HepG2 (cell line): ENCODE measurements around the gene ZFAND3. TPM values are rescaled to one million over a fixed set of nuclear protein-coding genes. Genes with fewer than 3 reads are reported as not detected.

Experiments
- ARID5B ChIP-seq: IDR thresholded peaks from 2 replicates; pipeline ENCODE4 v1.4.0; 2020; ENCODE audit warnings: mild to moderate bottlenecking, missing genetic modification reagents
- PHF21A ChIP-seq: sonication (generic); formaldehyde crosslinking; IDR thresholded peaks from 2 replicates; pipeline ENCODE4 v1.5.0; 2020; ENCODE audit warnings: mild to moderate bottlenecking, missing genetic modification reagents
- PITX1 ChIP-seq: sonication (generic); formaldehyde crosslinking; IDR thresholded peaks from 2 replicates; pipeline ENCODE4 v1.5.1; 2020; ENCODE audit warnings: mild to moderate bottlenecking, missing genetic modification reagents
- THYN1 ChIP-seq: sonication (generic); formaldehyde crosslinking; IDR thresholded peaks from 2 replicates; pipeline ENCODE4 v1.8.1; 2023; ENCODE audit warnings: low read depth, mild to moderate bottlenecking, moderate library complexity, missing genetic modification reagents, borderline replicate concordance
- XRCC5 ChIP-seq: fragments of 200-400 bp; formaldehyde crosslinking; optimal IDR thresholded peaks from 2 replicates; pipeline ENCODE3; 2017; ENCODE audit warnings: mild to moderate bottlenecking, low read length
- ZNF136 ChIP-seq: sonication (generic); formaldehyde crosslinking; IDR thresholded peaks from 2 replicates; pipeline ENCODE4 v1.8.1; 2022; ENCODE audit warnings: low read depth, mild to moderate bottlenecking, moderate library complexity, missing genetic modification reagents
- ZNF543 ChIP-seq: sonication (generic); formaldehyde crosslinking; IDR thresholded peaks from 2 replicates; pipeline ENCODE4 v1.4.0; 2020; ENCODE audit warnings: mild to moderate bottlenecking, missing genetic modification reagents
- ZNF607 ChIP-seq: sonication (generic); formaldehyde crosslinking; IDR thresholded peaks from 2 replicates; pipeline ENCODE4 v1.5.1; 2020; ENCODE audit warnings: missing genetic modification reagents, mild to moderate bottlenecking, borderline replicate concordance
- ZNF710 ChIP-seq: sonication (generic); formaldehyde crosslinking; IDR thresholded peaks from 2 replicates; pipeline ENCODE4 v1.5.0; 2020; ENCODE audit warnings: mild to moderate bottlenecking, missing genetic modification reagents, borderline replicate concordance
- ZUFSP ChIP-seq: sonication (generic); formaldehyde crosslinking; IDR thresholded peaks from 2 replicates; pipeline ENCODE4 v1.9.0; 2021; ENCODE audit warnings: missing genetic modification reagents, mild to moderate bottlenecking, borderline replicate concordance
- polyA plus RNA-seq, 8 experiments: library from polyadenylated mRNA; depleted of rRNA in 3 of 8; stranded (reverse) in 7 of 8; unstranded in 1 of 8; fragments of >200 nt; fragmentation: Illumina TruSeq in 4 of 8; extraction: Trizol in 4 of 8; gene quantifications; 2 replicates each; pipeline versions ENCODE4 v1.2.1 to v1.2.3, GENCODE V29; 2011 to 2016; ENCODE audit warnings: low read depth in 4 of 8, missing spikeins in 1 of 8, mixed read lengths in 1 of 8; ENCODE audit not compliant: insufficient read depth in 1 of 8
- total RNA-seq, 5 experiments: library from RNA; depleted of rRNA; stranded (reverse); fragments of >200 nt; fragmentation: Illumina TruSeq; extraction: Trizol; gene quantifications; 2 replicates each; pipeline ENCODE4 v1.2.3, GENCODE V29; 2016; ENCODE audit warnings: low read depth in 1 of 5
- TF ChIP-seq, protein P1 (sequence below): IDR thresholded peaks from 2 replicates; pipeline ENCODE4 v1.6.1; 2012; ENCODE audit warnings: inconsistent platforms
- TF ChIP-seq, protein P2 (sequence below): sonication (generic); formaldehyde crosslinking; IDR thresholded peaks from 2 replicates; pipeline ENCODE4 v1.4.0; 2020; ENCODE audit warnings: low read depth, missing genetic modification reagents
- TF ChIP-seq, protein P3 (sequence below): sonication (generic); formaldehyde crosslinking; IDR thresholded peaks from 2 replicates; pipeline ENCODE4 v1.5.0; 2020; ENCODE audit warnings: mild to moderate bottlenecking, missing genetic modification reagents

The ZFAND3 gene
- total and polyA plus RNA-seq, 2 of the 13 experiments (the other 11 are each of a cell fraction or from before 2014, with no cell fraction given): 16.4 to 17.1 TPM

- TF ChIP-seq, protein P1, sequence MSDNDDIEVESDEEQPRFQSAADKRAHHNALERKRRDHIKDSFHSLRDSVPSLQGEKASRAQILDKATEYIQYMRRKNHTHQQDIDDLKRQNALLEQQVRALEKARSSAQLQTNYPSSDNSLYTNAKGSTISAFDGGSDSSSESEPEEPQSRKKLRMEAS: 0 out of 2 replicates have a peak, but pooled peaks have one; percentile 20
- TF ChIP-seq XRCC5 (peak; percentile 99), THYN1 (no peak), ZNF136 (CRISPR knock-in tag) (no peak), ARID5B (CRISPR knock-in tag) (peak; percentile 86), PHF21A (CRISPR knock-in tag) (peak; percentile 37; the same call in 1 of the 2 replicates), ZNF607 (CRISPR knock-in tag) (0 out of 2 replicates have a peak, but pooled peaks have one; percentile 65), ZNF543 (CRISPR knock-in tag) (no peak; the same call in 1 of the 2 replicates), ZNF710 (peak; percentile 39; the same call in 1 of the 2 replicates), PITX1 (CRISPR knock-in tag) (peak; percentile 17; the same call in 1 of the 2 replicates), ZUFSP (CRISPR knock-in tag) (no peak)
- TF ChIP-seq, protein P2, sequence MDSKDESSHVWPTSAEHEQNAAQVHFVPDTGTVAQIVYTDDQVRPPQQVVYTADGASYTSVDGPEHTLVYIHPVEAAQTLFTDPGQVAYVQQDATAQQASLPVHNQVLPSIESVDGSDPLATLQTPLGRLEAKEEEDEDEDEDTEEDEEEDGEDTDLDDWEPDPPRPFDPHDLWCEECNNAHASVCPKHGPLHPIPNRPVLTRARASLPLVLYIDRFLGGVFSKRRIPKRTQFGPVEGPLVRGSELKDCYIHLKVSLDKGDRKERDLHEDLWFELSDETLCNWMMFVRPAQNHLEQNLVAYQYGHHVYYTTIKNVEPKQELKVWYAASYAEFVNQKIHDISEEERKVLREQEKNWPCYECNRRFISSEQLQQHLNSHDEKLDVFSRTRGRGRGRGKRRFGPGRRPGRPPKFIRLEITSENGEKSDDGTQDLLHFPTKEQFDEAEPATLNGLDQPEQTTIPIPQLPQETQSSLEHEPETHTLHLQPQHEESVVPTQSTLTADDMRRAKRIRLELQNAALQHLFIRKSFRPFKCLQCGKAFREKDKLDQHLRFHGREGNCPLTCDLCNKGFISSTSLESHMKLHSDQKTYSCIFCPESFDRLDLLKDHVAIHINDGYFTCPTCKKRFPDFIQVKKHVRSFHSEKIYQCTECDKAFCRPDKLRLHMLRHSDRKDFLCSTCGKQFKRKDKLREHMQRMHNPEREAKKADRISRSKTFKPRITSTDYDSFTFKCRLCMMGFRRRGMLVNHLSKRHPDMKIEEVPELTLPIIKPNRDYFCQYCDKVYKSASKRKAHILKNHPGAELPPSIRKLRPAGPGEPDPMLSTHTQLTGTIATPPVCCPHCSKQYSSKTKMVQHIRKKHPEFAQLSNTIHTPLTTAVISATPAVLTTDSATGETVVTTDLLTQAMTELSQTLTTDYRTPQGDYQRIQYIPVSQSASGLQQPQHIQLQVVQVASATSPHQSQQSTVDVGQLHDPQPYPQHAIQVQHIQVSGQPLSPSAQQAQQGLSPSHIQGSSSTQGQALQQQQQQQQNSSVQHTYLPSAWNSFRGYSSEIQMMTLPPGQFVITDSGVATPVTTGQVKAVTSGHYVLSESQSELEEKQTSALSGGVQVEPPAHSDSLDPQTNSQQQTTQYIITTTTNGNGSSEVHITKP (CRISPR knock-in tag): peak; percentile 96
- TF ChIP-seq, protein P3, sequence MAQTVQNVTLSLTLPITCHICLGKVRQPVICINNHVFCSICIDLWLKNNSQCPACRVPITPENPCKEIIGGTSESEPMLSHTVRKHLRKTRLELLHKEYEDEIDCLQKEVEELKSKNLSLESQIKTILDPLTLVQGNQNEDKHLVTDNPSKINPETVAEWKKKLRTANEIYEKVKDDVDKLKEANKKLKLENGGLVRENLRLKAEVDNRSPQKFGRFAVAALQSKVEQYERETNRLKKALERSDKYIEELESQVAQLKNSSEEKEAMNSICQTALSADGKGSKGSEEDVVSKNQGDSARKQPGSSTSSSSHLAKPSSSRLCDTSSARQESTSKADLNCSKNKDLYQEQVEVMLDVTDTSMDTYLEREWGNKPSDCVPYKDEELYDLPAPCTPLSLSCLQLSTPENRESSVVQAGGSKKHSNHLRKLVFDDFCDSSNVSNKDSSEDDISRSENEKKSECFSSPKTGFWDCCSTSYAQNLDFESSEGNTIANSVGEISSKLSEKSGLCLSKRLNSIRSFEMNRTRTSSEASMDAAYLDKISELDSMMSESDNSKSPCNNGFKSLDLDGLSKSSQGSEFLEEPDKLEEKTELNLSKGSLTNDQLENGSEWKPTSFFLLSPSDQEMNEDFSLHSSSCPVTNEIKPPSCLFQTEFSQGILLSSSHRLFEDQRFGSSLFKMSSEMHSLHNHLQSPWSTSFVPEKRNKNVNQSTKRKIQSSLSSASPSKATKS (CRISPR knock-in tag): no peak
Observed at GRCh38 chr6:37791156-37791919, 28.2 kb upstream of the ZFAND3 start (continued).
